ENCODE measurements around the gene MIB1.

MIB1 gene

GRCh38 chr18:21798126-21798525 is 57.5 kb downstream of the MIB1 start:
- no peak for TF ChIP-seq EZH2phosphoT487 (IDR thresholded peaks at IDR 0.05; ENCODE audit: low read length)
- no peak for TF ChIP-seq EZH2 (optimal IDR thresholded peaks at IDR 0.05; ENCODE audit: low read depth, low read length)
- no peak for TF ChIP-seq CTCF (IDR thresholded peaks at IDR 0.05; ENCODE audit: low read length)
- Histone ChIP-seq H3K9me3 (replicated peaks; ENCODE audit: insufficient read depth, low read length) (no peaks in the 10 kb centered on the region), H3K9me2 (replicated peaks; ENCODE audit: insufficient read depth, low read length) (no peaks in the 10 kb centered on the region)

GRCh38 chr18:21799721-21800120 is 59.1 kb downstream of the MIB1 start:
- DNase-seq = no peak
- no peaks in the 10 kb centered on the region for H3K9me3 ChIP-seq (replicated peaks; ENCODE audit: insufficient read depth, low read length)

More at GRCh38 chr18:21798126-21798525, 57.5 kb downstream of the MIB1 start:
- 0 out of 2 replicates have a peak, but pooled peaks cover 3% of the 10 kb centered on the region for H4K20me1 ChIP-seq (ENCODE audit: insufficient read depth, low read length)
- H2AFZ ChIP-seq (ENCODE audit: low read length) = no peak overlapping the region
- no peak overlapping the region for H3K27ac ChIP-seq (ENCODE audit: low read length)
- no peak for DNase-seq
- no peak overlapping the region for H3K4me3 ChIP-seq (ENCODE audit: low read length)
- no peaks in the 10 kb centered on the region for H3K79me2 ChIP-seq (ENCODE audit: low read length)
- no peaks in the 10 kb centered on the region for H3K27me3 ChIP-seq (replicated peaks; ENCODE audit: insufficient read depth, low read length)
- no peaks in the 10 kb centered on the region for H3K4me1 ChIP-seq (ENCODE audit: low read length)
- no peaks in the 10 kb centered on the region for H3F3A ChIP-seq (ENCODE audit: insufficient read depth, low read length)
- H3K4me2 ChIP-seq (ENCODE audit: low read depth, low read length) = no peak overlapping the region
- peaks cover 5% of the 10 kb centered on the region; the same call in 1 of the 2 replicates for H3K36me3 ChIP-seq (replicated peaks; ENCODE audit: insufficient read depth, low read length)
- no peak overlapping the region for H3K9ac ChIP-seq (ENCODE audit: low read length)

GRCh38 chr18:21803495-21803894 is 62.9 kb downstream of the MIB1 start:
- DNase-seq = no peak
- no peaks in the 10 kb centered on the region for H3K9me3 ChIP-seq (replicated peaks; ENCODE audit: insufficient read depth, low read length)
- H3K4me2 ChIP-seq (ENCODE audit: low read depth, low read length) = no peak overlapping the region
- 0 out of 2 replicates have a peak, but pooled peaks cover 3% of the 10 kb centered on the region for H4K20me1 ChIP-seq (ENCODE audit: insufficient read depth, low read length)
- no peak overlapping the region for H3K9ac ChIP-seq (ENCODE audit: low read length)
- no peak overlapping the region for H3K27ac ChIP-seq (ENCODE audit: low read length)
- H3K36me3 ChIP-seq (replicated peaks; ENCODE audit: insufficient read depth, low read length) = peaks cover 5% of the 10 kb centered on the region; the same call in 1 of the 2 replicates
- H2AFZ ChIP-seq (ENCODE audit: low read length) = no peak overlapping the region
- H3K4me1 ChIP-seq (ENCODE audit: low read length) = no peaks in the 10 kb centered on the region
- H3K4me3 ChIP-seq (ENCODE audit: low read length) = no peak overlapping the region
- no peaks in the 10 kb centered on the region for H3K79me2 ChIP-seq (ENCODE audit: low read length)
- no peaks in the 10 kb centered on the region for H3K27me3 ChIP-seq (replicated peaks; ENCODE audit: insufficient read depth, low read length)
- no peak for TF ChIP-seq EZH2phosphoT487 (IDR thresholded peaks at IDR 0.05; ENCODE audit: low read length)
- TF ChIP-seq EZH2 (optimal IDR thresholded peaks at IDR 0.05; ENCODE audit: low read depth, low read length) = no peak
- no peak for TF ChIP-seq CTCF (IDR thresholded peaks at IDR 0.05; ENCODE audit: low read length)
- H3F3A ChIP-seq (ENCODE audit: insufficient read depth, low read length) = no peaks in the 10 kb centered on the region
- no peaks in the 10 kb centered on the region for H3K9me2 ChIP-seq (replicated peaks; ENCODE audit: insufficient read depth, low read length)

More at GRCh38 chr18:21799721-21800120, 59.1 kb downstream of the MIB1 start:
- Histone ChIP-seq H3K27me3 (replicated peaks; ENCODE audit: insufficient read depth, low read length) (no peaks in the 10 kb centered on the region), H3K4me3 (ENCODE audit: low read length) (no peak overlapping the region), H4K20me1 (ENCODE audit: insufficient read depth, low read length) (0 out of 2 replicates have a peak, but pooled peaks cover 3% of the 10 kb centered on the region), H3K9me2 (replicated peaks; ENCODE audit: insufficient read depth, low read length) (no peaks in the 10 kb centered on the region), H3K27ac (ENCODE audit: low read length) (no peak overlapping the region), H3K4me2 (ENCODE audit: low read depth, low read length) (no peak overlapping the region), H3K4me1 (ENCODE audit: low read length) (no peaks in the 10 kb centered on the region), H3F3A (ENCODE audit: insufficient read depth, low read length) (no peaks in the 10 kb centered on the region), H3K9ac (ENCODE audit: low read length) (no peak overlapping the region), H2AFZ (ENCODE audit: low read length) (no peak overlapping the region), H3K79me2 (ENCODE audit: low read length) (no peaks in the 10 kb centered on the region), H3K36me3 (replicated peaks; ENCODE audit: insufficient read depth, low read length) (peaks cover 5% of the 10 kb centered on the region; the same call in 1 of the 2 replicates)
- TF ChIP-seq EZH2phosphoT487 (IDR thresholded peaks at IDR 0.05; ENCODE audit: low read length) (no peak), CTCF (IDR thresholded peaks at IDR 0.05; ENCODE audit: low read length) (no peak), EZH2 (optimal IDR thresholded peaks at IDR 0.05; ENCODE audit: low read depth, low read length) (no peak)

Data from MM.1S (cell line).